Kidney (tissue), 14 donors: ENCODE results near the gene OXNAD1. TPM values are rescaled to one million over a fixed set of nuclear protein-coding genes. Genes with fewer than 3 reads are reported as not detected.

Source experiments
- DNase-seq, 5 donors: peaks; one replicate each; pipeline ENCODE4 v3.0.0-alpha.2; 2013 to 2020
- FAIRE-seq: peaks from 2 replicates; lab custom pipeline; 2012; peaks lifted over from hg19 to GRCh38; lab: Jason Lieb, UNC
- H3K27ac ChIP-seq, 2 donors: one replicate each; pipeline ENCODE4 v1.7.0; 2013; ENCODE audit warnings: low read depth in 2 of 2, low read length in 2 of 2, inconsistent platforms in 1 of 2
- H3K27me3 ChIP-seq: one replicate; pipeline ENCODE4 v1.7.1; 2013; ENCODE audit warnings: low read length, inconsistent platforms; ENCODE audit not compliant: control insufficient read depth, insufficient read depth
- H3K36me3 ChIP-seq, 3 donors: one replicate each; pipeline versions ENCODE4 v1.7.0 to v1.7.1; 2013; ENCODE audit warnings: low read length in 3 of 3, control low read depth in 1 of 3, inconsistent platforms in 1 of 3; ENCODE audit not compliant: insufficient read depth in 3 of 3, control insufficient read depth in 2 of 3
- H3K4me1 ChIP-seq, 3 donors: one replicate each; pipeline versions ENCODE4 v1.7.0 to v1.7.1; 2013; ENCODE audit warnings: low read length in 3 of 3, inconsistent platforms in 1 of 3, low read depth in 1 of 3; ENCODE audit not compliant: control insufficient read depth in 2 of 3, insufficient read depth in 2 of 3
- H3K4me3 ChIP-seq, 3 donors: one replicate each; pipeline versions ENCODE4 v1.7.0 to v1.8.1; 2013; ENCODE audit warnings: low read length in 3 of 3, control low read depth in 1 of 3, inconsistent platforms in 1 of 3
- H3K9ac ChIP-seq, 3 donors: one replicate each; pipeline versions ENCODE4 v1.7.0 to v1.7.1; 2013; ENCODE audit warnings: low read length in 3 of 3, control low read depth in 1 of 3, inconsistent platforms in 1 of 3
- H3K9me3 ChIP-seq, 3 donors: one replicate each; pipeline versions ENCODE4 v1.7.0 to v1.7.1; 2013; ENCODE audit warnings: low read length in 3 of 3, control low read depth in 1 of 3, inconsistent platforms in 1 of 3; ENCODE audit not compliant: control insufficient read depth in 2 of 3, insufficient read depth in 1 of 3
- CTCF ChIP-seq: IDR thresholded peaks from 3 replicates; pipeline ENCODE4 v1.5.1; 2012; ENCODE audit warnings: mild to moderate bottlenecking, moderate library complexity, borderline replicate concordance; ENCODE audit not compliant: insufficient read depth; ENCODE audit errors: extremely low read depth
- intact Hi-C: fragments of 100-400 bp; cut with DNase I; formaldehyde crosslinking; loops from one replicate; pipeline ENCODE4 v1.11.1; 2022
- polyA plus RNA-seq: library from polyadenylated mRNA; stranded (reverse); fragments of 350-450 nt; fragmentation: Illumina TruSeq; extraction: RNeasy Lipid Tissue Mini Kit (QIAGEN cat#74804); gene quantifications from one replicate; pipeline ENCODE4 v1.2.3, GENCODE V29; 2014; ENCODE audit warnings: low read depth, low replicate concordance; ENCODE audit not compliant: insufficient read depth
- total RNA-seq: library from RNA; stranded (reverse); fragmentation: NEBNext Ultra II Directional; extraction: Animal tissue kit (Norgen Biotek cat#: 25700); gene quantifications from one replicate; pipeline ENCODE4 v1.2.1, GENCODE V29; 2021
- donor health status: control.
- donor health status: control.
- donor health status: control.
- donor health status: control.
- donor health status: control.
- donor health status: DM: yes; HTN: yes; CAD: no.
- donor health status: Normal renal cell carcinoma (clear cell type).

Gene OXNAD1
- total and polyA plus RNA-seq, 2 donors from 2014 or later: 12.7 to 17.3 TPM

DNA sequence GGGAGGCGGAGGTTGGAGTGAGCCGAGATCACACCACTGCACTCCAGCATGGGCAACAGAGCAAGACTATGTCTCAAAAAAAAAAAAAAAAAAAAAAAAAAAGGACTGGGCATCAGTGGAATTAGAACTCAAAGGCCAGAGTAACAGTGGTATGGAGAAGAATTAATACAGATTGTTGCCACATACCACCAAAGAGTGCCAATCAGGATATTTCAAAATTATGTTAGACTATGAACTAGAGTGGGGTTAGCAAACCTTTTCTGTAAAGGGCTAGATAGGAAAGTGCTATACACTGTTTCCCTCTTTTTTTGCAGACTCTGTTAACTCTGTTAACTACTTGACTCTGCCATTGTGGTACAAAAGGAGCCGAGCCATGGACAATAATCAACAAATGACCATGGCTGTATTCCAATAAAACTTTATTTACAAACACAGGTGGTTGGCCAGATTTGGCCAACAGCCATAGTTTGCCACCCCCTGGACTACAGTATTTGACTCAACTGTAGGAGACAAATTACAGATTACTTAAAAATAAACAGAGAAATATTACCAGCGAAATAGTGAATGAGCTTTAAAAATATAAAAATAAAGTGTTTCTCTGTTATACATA lies 28.9 kb upstream of the OXNAD1 start:
- no peak for TF ChIP-seq CTCF
- no peak overlapping the region for H3K27ac ChIP-seq
- DNase-seq (no peak), FAIRE-seq (no peak)
- H3K9me3 ChIP-seq: no peaks in the 10 kb centered on the region
- intact Hi-C loops: no loop called here
- H3K4me3 ChIP-seq: no peak overlapping the region
- H3K9ac ChIP-seq: no peak overlapping the region
- no peaks in the 10 kb centered on the region for H3K4me1 ChIP-seq
- no peaks in the 10 kb centered on the region for H3K36me3 ChIP-seq
- no peaks in the 10 kb centered on the region for H3K27me3 ChIP-seq

GRCh38 chr3:16236856-16237393 lies 28.1 kb upstream of the OXNAD1 start:
- no peaks in the 10 kb centered on the region for H3K9me3 ChIP-seq
- H3K4me1 ChIP-seq: no peaks in the 10 kb centered on the region
- H3K9ac ChIP-seq: no peak overlapping the region
- intact Hi-C loops: no loop called here
- no peak for FAIRE-seq
- no peaks in the 10 kb centered on the region for H3K27me3 ChIP-seq
- H3K36me3 ChIP-seq: no peaks in the 10 kb centered on the region
- no peak for TF ChIP-seq CTCF
- H3K4me3 ChIP-seq: no peak overlapping the region
- H3K27ac ChIP-seq: no peak overlapping the region
- DNase-seq: no peak

DNA sequence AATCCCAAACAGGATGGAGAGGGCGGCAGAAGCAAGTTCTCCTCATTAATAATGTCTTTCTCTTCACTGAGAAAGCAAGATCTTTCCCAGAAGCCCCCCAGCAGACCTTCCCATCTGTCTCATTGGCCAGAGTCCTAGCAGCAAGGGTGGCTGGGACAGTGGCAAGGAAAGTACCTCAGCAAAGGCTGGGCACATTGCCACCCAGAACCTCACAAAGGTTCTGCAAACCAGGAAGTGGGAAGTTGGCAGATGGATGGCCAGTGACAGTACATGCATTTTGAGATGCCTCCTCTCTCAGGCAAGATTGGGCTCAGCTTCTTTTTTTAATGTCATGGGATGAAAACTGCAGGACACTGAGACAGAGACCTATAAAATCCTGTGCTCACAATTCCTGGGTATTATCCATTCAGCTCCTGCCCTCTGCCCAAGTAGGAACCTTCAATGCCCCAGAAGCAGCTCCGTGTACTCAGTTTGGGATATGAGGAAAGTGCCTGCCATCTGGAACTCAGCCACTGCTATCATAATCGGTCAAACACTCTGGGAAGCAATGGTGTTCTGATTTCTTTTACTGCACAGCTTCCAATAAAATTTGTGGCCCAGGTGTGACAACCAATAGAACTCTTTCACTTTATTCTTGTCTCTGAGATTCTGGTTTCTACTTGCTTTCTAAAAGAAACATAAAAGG lies 25.8 kb upstream of the OXNAD1 start:
- no peak overlapping the region for H3K27ac ChIP-seq
- no peaks in the 10 kb centered on the region for H3K36me3 ChIP-seq
- no peaks in the 10 kb centered on the region for H3K27me3 ChIP-seq
- intact Hi-C loops: no loop called here
- TF ChIP-seq CTCF: no peak
- no peak for DNase-seq
- no peak for FAIRE-seq
- H3K4me1 ChIP-seq: no peaks in the 10 kb centered on the region
- H3K9me3 ChIP-seq: no peaks in the 10 kb centered on the region
- no peak overlapping the region for H3K9ac ChIP-seq
- no peak overlapping the region for H3K4me3 ChIP-seq
